Thymus (tissue), 11 donors: ENCODE results near the gene RHEX. TPM values are rescaled to one million over a fixed set of nuclear protein-coding genes. Genes with fewer than 3 reads are reported as not detected.
A peak's percentile ranks its signal among the peaks of the same experiment; 100 is the strongest.
"Not testable (repeated sequence)": the region's sequence is repeated elsewhere in the genome, so short reads cannot be mapped to it uniquely, and the experiment has no call there.

Experiments used
- DNase-seq, 9 donors: peaks; one replicate each; pipeline ENCODE4 v3.0.0-alpha.2; 2013; ENCODE audit warnings: low spot score in 9 of 9, low read depth in 6 of 9, missing footprints in 1 of 9
- H3K27ac ChIP-seq, 2 donors: one replicate each; pipeline ENCODE4 v1.5.1; 2013; ENCODE audit warnings: control low read depth in 1 of 2, low read depth in 1 of 2, low read length in 1 of 2, mild to moderate bottlenecking in 1 of 2, moderate library complexity in 1 of 2
- H3K27me3 ChIP-seq, 2 donors: one replicate each; pipeline ENCODE4 v1.5.1; 2013; ENCODE audit warnings: low read length in 1 of 2; ENCODE audit not compliant: control insufficient read depth in 2 of 2, insufficient read depth in 1 of 2
- H3K36me3 ChIP-seq, 2 donors: one replicate each; pipeline ENCODE4 v1.5.1; 2013; ENCODE audit warnings: low read length in 1 of 2, mild to moderate bottlenecking in 1 of 2, moderate library complexity in 1 of 2; ENCODE audit not compliant: control insufficient read depth in 2 of 2, insufficient read depth in 2 of 2
- H3K4me1 ChIP-seq, 2 donors: one replicate each; pipeline ENCODE4 v1.5.1; 2013; ENCODE audit warnings: low read length in 2 of 2; ENCODE audit not compliant: control insufficient read depth in 2 of 2, insufficient read depth in 2 of 2
- H3K4me3 ChIP-seq, 2 donors: one replicate each; pipeline ENCODE4 v1.5.1; 2013; ENCODE audit warnings: low read length in 2 of 2, control low read depth in 1 of 2, mild to moderate bottlenecking in 1 of 2
- H3K9me3 ChIP-seq, 2 donors: one replicate each; pipeline ENCODE4 v1.5.1; 2013; ENCODE audit warnings: low read length in 1 of 2, mild to moderate bottlenecking in 1 of 2; ENCODE audit not compliant: control insufficient read depth in 2 of 2, insufficient read depth in 1 of 2
- WGBS: extraction: QIAGEN DNeasy Blood & Tissue Kit; methylation state at CpG from one replicate; pipeline ENCODE4 v1.1.7; 2013; 5-methylcytosine and 5-hydroxymethylcytosine counted together
- polyA plus RNA-seq: library from polyadenylated mRNA; stranded (reverse); fragments of 200-250 nt; gene quantifications from one replicate; pipeline ENCODE4 v1.2.3, GENCODE V29; 2013
- total RNA-seq: library from RNA; stranded (reverse); fragments of 120-200 nt; gene quantifications from one replicate; pipeline ENCODE4 v1.2.4, GENCODE V29; 2013
- donor health status: healthy.

Gene RHEX
- total and polyA plus RNA-seq, 2 donors: 1.7 to 3.6 TPM

DNA sequence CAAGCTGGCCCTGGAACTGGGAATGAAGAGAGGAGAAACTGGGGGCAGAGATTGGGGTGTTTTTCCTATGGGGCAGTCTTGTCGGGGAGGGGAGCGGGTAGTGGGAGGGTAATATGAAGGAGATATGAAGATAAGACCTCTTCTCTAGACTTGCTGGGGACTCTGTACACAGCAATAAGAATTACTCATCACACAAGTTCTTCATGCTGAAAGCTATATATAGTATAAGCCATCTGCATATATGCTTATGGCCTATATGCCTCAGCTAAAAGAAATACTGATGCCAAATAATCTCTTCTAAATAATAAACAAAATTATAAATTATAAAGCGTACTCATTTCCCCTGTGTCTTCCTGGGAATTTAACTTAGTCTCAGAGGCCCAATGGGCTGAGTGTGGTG is 7.9 kb downstream of the RHEX start:
- Histone ChIP-seq H3K27ac (no peak overlapping the region), H3K36me3 (no peaks in the 10 kb centered on the region), H3K9me3 (no peaks in the 10 kb centered on the region), H3K27me3 (no peaks in the 10 kb centered on the region), H3K4me3 (no peak overlapping the region), H3K4me1 (peaks cover 0 to 5% of the 10 kb centered on the region in 2 donors)
- DNase-seq: no peak
- WGBS: 96% methylated on average over 3 of the region's 3 CpGs

DNA sequence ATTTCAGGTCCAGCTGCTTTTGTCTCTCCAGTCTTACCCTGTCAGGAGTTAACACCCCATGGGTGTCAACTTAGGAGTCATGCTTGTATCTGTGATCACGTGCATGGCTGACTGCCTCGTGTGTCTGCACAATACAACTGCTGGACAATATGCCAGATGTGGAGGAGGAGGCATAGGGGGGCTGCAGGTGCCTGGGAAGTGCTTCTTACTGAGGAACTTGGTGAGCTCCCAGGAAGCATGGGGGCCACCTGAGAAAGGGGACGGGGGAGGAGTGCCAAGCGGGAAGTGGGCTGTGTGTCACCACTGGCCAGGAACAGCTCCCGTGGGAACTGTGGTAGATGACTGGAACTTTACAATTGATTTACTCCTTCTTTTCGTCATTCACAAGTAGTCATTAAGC is 9.5 kb downstream of the RHEX start:
- Histone ChIP-seq H3K9me3 (no peaks in the 10 kb centered on the region), H3K27ac (no peak overlapping the region), H3K36me3 (no peaks in the 10 kb centered on the region), H3K4me1 (peaks cover 0 to 18% of the 10 kb centered on the region in 2 donors), H3K27me3 (no peaks in the 10 kb centered on the region), H3K4me3 (no peak overlapping the region)
- DNase-seq: no peak
- WGBS: 90% methylated on average over 6 of the region's 6 CpGs

GRCh38 chr1:206064001-206064400 is 11.0 kb downstream of the RHEX start:
- H3K27ac ChIP-seq, DNase-seq, H3K9me3 ChIP-seq, H3K36me3 ChIP-seq, H3K27me3 ChIP-seq, H3K4me3 ChIP-seq: not testable (repeated sequence)
- peaks cover 6 to 32% of the 10 kb centered on the region in 2 donors for H3K4me1 ChIP-seq
- WGBS: 92% methylated on average over 22 of the region's 35 CpGs

GRCh38 chr1:206064501-206064900 is 11.5 kb downstream of the RHEX start:
- DNase-seq, H3K27me3 ChIP-seq: not testable (repeated sequence)

DNA sequence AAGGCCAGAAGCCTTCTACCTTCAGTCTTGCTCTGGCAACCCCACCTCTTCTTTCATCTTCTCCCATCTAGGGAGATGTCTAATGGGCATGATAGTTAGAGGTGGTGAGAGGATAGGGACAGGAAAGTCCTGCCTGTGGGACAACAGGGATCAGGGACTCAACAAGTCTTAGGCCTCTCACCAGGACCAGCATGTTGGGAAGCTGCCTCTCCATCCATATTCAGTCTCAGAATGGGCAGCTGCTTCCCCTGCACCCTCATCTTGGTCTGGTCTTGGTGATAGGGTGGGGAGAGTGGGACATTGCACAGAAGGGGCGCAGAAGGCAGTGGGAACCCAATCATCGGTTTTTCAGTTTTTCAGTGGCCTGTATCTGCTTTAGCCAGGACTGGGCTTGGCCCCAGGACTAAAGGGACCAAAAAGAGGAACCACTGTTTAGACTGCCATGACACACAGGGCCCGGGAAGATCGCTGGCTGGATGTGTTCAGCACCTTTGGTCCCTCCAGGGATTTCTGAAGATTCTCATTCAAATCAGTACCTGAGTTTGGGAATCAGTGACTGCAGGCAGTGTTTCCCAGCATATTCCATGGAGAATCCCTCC is 12.7 kb downstream of the RHEX start:
- Histone ChIP-seq H3K27ac (no peak overlapping the region), H3K36me3 (no peaks in the 10 kb centered on the region), H3K4me3 (no peak overlapping the region), H3K9me3 (no peaks in the 10 kb centered on the region), H3K4me1 (peaks cover 6 to 34% of the 10 kb centered on the region in 2 donors), H3K27me3 (no peaks in the 10 kb centered on the region)
- DNase-seq: no peak
- 94% methylated on average over 4 of the region's 4 CpGs for WGBS

More at GRCh38 chr1:206064501-206064900, 11.5 kb downstream of the RHEX start:
- H3K27ac ChIP-seq, H3K36me3 ChIP-seq, H3K9me3 ChIP-seq, H3K4me3 ChIP-seq: not testable (repeated sequence)
- peaks cover 6 to 34% of the 10 kb centered on the region in 2 donors for H3K4me1 ChIP-seq
- 97% methylated on average over 21 of the region's 25 CpGs for WGBS

- peaks cover 6 to 34% of the 10 kb centered on the region in 2 donors for H3K4me1 ChIP-seq
- peak in 2 of 9 donors; percentile 32 to 60 for DNase-seq
- no peaks in the 10 kb centered on the region for H3K9me3 ChIP-seq
- H3K36me3 ChIP-seq: no peaks in the 10 kb centered on the region
- no peaks in the 10 kb centered on the region for H3K27me3 ChIP-seq
- H3K27ac ChIP-seq: no peak overlapping the region
- no peak overlapping the region for H3K4me3 ChIP-seq
- 79% methylated on average over 6 of the region's 6 CpGs for WGBS
These were observed 13.7 kb downstream of the RHEX start for GRCh38 chr1:206066479-206067171.

DNA sequence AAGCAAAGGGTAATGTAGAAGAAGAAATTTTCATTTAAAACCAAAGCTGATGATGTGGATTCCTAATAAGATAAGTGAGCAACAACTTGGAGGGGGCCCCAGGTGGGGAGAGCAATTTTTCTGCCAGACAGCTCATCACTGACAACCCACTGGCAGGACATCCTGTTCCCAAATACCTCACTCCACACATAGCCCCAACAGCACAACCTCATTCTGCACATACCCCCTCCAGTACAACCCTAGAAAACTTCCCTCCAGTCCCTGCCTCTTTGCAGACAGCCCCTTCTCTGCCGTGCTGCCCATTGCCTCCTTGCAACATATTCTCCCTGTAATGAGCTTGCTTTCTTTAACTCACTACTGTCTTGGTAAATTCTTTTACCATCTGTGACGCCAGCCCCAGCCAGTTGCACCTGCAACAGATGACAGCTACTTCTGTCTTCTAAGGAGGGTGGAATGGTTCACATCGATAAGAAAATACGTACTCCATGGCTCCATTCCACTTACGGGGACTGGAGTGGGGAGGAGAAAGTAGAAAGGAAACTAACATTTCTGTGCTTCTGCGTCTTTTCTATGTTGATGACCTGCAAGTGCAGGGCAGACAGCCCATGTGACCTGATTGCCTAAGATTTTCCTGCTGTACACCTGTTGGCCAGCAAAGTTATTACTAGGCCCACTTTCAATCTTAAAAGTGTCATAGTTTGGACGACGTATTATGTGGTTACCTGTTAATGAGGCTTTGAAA is 14.7 kb downstream of the RHEX start:
- peak in 3 of 9 donors; percentile 32 to 63 (median 34) for DNase-seq
- H3K4me1 ChIP-seq: peaks cover 6 to 32% of the 10 kb centered on the region in 2 donors
- H3K27me3 ChIP-seq: no peaks in the 10 kb centered on the region
- WGBS: 29% methylated on average over 8 of the region's 8 CpGs
- H3K9me3 ChIP-seq: no peaks in the 10 kb centered on the region
- H3K36me3 ChIP-seq: no peaks in the 10 kb centered on the region
- H3K4me3 ChIP-seq: no peak overlapping the region
- H3K27ac ChIP-seq: peak overlapping the region in 1 of 2 donors; percentile 68

GRCh38 chr1:206068314-206068713 is 15.3 kb downstream of the RHEX start:
- H3K9me3 ChIP-seq: no peaks in the 10 kb centered on the region
- WGBS: 21% methylated on average over 1 of the region's 1 CpG
- H3K27ac ChIP-seq: peak overlapping the region in 1 of 2 donors; percentile 68
- peaks cover 8 to 38% of the 10 kb centered on the region in 2 donors for H3K4me1 ChIP-seq
- no peaks in the 10 kb centered on the region for H3K27me3 ChIP-seq
- DNase-seq: no peak
- no peak overlapping the region for H3K4me3 ChIP-seq
- H3K36me3 ChIP-seq: no peaks in the 10 kb centered on the region
